HG02840 (cell line): ENCODE measurements around the gene SMARCE1.
"Not testable (repeated sequence)": the region's sequence is repeated elsewhere in the genome, so short reads cannot be mapped to it uniquely, and the experiment has no call there.

ENCODE experiments used
- ATAC-seq: cut with Tn5 transposase; IDR thresholded peaks from one replicate; pipeline ENCODE4 v1.9.1; 2021; ENCODE audit warnings: mild to moderate bottlenecking, moderate library complexity, moderate number of reproducible peaks; ENCODE audit not compliant: unreplicated experiment, low FRiP score

Gene SMARCE1

DNA sequence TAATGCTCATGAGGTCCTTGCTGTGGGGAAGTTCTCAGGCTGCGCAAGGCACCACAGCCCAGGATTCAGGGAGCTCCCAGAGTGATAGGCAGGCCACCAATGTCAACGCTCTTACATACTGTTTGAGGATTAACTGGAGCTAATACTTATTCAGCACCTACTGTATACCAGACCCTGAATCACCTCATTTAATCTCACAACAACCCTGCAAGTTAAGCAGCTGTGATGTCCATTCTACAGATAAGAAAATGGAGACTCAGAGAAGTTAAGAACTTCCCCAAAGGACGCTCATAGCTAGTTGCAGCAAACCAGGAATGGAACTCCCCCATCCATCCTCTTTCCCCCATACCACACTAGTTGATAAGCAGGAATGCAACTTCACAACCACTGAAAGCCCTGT is 56.9 kb downstream of the SMARCE1 start:
- ATAC-seq, result no peak

DNA sequence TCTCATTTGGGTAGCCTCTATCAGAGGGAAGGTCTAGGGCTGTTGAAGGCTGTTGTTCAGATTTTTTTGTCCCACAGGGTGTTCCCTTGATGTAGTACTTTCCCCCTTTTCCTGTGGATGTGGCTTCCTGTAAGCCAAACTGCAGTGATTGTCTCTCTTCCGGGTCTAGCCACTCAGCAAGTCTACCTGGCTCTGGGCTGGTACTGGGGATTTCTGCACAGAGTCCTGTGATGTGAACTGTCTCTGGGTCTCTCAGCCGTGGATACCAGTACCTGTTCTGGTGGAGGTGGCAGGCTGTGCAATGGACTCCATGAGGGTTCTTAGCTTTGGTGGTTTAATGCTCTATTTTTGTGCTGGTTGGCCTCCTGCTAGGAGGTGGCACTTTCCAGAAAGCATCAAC is 59.1 kb downstream of the SMARCE1 start:
- no peak for ATAC-seq

DNA sequence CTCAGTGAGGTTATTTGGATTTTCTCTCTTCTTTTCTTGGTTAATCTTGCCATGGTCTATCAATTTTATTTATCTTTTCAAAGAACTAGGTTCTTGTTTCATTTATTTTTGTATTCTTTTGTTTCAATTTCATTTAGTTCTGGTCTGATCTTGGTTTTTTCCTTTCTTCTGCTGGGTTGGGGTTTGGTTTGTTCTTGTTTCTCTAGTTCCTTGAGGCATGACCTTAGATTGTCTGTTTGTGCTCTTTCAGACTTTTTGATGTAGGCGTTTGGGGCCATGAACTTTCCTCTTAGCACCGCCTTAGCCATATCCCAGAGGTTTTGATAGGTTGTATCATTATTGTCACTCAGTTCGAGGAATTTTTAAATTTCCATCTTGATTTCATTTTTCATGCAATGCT is 61.4 kb downstream of the SMARCE1 start:
- ATAC-seq, result not testable (repeated sequence)

DNA sequence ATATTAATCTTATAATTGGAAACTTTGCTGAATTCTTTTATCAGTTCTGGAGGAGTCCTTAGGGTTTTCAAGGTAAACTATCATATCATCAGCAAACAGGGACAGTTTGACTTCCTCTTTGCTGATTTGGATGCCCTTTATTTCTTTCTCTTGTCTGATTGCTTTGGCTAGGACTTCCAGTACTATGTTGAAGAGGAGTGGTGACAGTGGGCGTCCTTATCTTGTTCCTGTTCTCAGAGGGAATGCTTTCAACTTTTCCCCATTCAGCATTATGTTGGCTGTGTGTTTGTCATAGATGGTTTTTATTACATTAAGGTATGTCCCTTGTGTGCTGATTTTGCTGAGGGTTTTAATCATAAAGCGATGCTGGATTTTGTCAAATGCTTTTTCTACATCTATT is 62.7 kb downstream of the SMARCE1 start:
- not testable (repeated sequence) for ATAC-seq

DNA sequence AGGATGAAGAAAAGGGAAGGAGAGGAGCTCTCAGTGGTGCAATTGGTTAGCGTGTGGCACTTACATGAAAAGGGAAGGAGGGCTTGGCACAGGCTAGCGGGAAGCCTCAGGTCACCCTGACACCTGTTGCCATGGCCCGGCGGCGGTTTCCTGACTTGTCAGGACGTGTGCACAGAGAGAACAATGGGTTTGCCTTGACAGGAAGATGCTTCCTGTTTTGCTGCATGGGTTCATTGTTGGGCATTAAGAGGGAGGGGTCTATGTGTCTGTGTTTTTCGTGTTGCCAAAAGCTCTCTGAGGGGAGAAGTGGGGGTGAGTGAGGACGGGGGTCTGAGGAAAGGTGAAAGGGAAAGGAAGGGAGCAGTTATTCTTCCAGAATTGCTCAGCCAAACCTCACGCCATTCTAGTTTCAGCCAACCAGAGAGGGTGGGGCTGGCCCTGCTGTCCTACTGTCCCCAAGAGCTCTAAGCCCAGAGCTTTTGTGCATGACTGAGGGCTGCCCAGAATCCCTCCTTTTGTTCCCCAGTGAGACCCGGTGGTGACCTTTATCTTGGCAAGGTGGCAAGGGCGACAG is 65.2 kb downstream of the SMARCE1 start:
- peak; percentile 83 for ATAC-seq

DNA sequence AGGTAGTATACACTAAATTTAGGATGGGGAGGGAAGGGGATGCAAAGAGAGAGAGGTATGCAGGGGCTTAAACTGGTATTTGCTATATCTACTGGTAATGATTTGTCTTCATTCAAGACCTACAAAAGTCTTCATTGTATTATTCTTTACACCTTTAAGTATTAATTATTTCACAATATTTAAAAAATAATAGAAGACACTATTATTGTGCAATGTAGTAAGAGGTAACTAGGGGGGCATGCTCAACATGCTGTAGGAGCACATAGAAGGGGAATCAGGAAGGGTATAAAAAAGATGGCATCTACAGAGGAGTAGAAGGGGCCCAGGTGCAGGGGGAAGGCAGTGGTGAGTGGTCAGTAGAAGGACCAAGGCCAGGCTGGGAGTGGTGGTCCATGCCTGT is 67.5 kb downstream of the SMARCE1 start:
- ATAC-seq, result no peak

DNA sequence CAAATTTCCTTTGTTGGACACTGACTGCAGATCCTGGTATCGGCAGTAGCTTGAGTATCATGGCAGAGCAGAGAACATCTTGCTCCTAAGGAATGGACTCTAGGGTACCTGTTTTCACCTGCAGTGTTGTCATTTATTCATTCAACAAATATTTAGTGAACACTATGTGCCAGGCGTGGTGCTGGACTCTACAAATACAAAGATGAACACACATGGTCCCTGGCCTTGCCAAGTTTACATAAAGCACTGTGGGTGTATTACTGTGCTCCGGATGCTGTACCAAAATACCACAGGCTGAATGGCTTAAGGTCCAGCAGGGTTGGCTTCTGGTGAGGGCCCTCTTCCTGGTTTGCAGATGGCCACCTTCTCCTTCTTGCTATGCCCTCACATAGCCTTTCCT is 68.1 kb downstream of the SMARCE1 start:
- ATAC-seq, result no peak

DNA sequence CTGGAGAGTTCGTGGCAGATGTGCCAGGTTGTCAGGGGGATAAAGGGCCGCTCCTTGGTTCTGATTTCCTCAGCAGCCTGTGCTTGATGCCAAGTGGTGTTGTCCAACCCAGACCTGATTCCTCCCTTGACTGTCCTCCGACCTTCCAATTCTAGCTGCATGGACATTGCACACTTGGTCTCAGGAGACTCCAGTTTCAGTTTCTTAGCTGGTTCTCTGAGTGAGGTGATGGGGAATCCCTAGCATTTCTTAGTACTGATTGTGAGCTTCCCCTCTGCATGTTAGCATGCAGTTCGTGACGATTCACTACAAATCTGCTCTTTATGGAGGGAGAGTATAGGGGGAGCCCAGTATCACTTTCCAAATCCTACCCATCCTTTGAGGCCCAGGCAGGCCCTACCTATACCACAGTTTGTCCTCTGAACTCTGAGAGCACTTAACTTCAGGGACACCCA is 70.0 kb downstream of the SMARCE1 start:
- no peak for ATAC-seq

DNA sequence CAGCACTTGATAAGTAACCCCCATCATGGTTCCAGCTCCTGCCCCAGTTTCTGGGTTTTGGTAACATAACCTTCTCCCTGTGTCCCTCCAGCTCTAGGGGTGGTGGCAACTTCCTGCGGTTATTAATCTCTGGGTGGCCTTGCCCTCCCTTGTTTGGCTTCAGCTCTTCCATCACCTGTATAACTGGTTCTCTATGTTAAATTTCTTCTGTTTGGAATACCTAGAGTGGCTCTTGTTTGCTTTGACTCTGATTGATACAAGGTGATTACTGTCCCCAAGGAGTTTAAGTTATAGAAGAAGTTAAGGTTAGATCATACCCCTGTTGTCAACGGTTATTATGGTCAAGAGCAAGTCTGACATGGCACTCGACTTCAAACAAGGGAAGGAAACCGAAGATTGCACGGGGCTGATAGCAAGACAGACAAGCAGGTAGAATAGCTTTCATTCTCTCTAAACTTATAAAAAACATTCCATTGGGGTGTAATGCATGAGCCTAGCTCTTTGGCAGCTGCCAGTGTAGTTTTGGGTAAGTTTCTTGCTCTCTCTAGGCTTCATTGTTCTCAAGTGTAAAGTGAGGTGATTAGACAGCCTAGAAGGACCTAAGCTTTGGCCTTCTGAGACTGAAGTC is 71.4 kb downstream of the SMARCE1 start:
- ATAC-seq, result no peak
